Endothelial cell of umbilical vein (primary cell): Measurements from ENCODE around the gene MYOF. TPM values are rescaled to one million over a fixed set of nuclear protein-coding genes. Genes with fewer than 3 reads are reported as not detected.

Experiments
- BruUV-seq: library from RNA; stranded (reverse); fragments of 400-500 nt; replicated peaks from 2 replicates; lab custom pipeline; 2021; lab: Mats Ljungman, UMichigan
- CTCF ChIA-PET: fragments of 300-600, 350-600 bp; sonication (Branson Sonifier 250); formaldehyde crosslinking; loops from one replicate; lab custom pipeline; 2021; ENCODE audit warnings: antibody characterized with exemption, inconsistent platforms; lab: Charles Lee
- POLR2A ChIA-PET: fragments of 300-600, 350-600 bp; sonication (Branson Sonifier 250); formaldehyde crosslinking; loops from one replicate; lab custom pipeline; 2021; ENCODE audit warnings: antibody characterized with exemption, inconsistent platforms; lab: Charles Lee
- DNase-seq: peaks from one replicate; pipeline ENCODE4 v3.0.0-alpha.2; 2011; ENCODE audit warnings: low read depth, low spot score
- FAIRE-seq: peaks from 2 replicates; lab custom pipeline; 2011; peaks lifted over from hg19 to GRCh38; lab: Jason Lieb, UNC
- H2AFZ ChIP-seq: 2 replicates; pipeline ENCODE4 v1.6.0; 2012; ENCODE audit warnings: low read depth, low read length, control low read depth, inconsistent platforms
- H3K27ac ChIP-seq: 2 replicates; pipeline ENCODE4 v1.5.1; 2011; ENCODE audit warnings: low read depth, mild to moderate bottlenecking, control low read depth, low read length, moderate library complexity; ENCODE audit not compliant: insufficient read depth
- H3K27me3 ChIP-seq, 2 experiments: 2 replicates each; pipeline versions ENCODE4 v1.6.0 to v1.6.1; 2011; ENCODE audit warnings: low read length in 2 of 2, mixed read lengths in 1 of 2; ENCODE audit not compliant: control insufficient read depth in 2 of 2, insufficient read depth in 2 of 2
- H3K36me3 ChIP-seq, 2 experiments: 2 replicates in 1 of 2; 3 replicates in 1 of 2; pipeline ENCODE4 v1.5.1; 2011; ENCODE audit warnings: low read length in 2 of 2, mild to moderate bottlenecking in 1 of 2, moderate library complexity in 1 of 2; ENCODE audit not compliant: control insufficient read depth in 2 of 2, insufficient read depth in 2 of 2; ENCODE audit errors: extremely low read depth in 1 of 2
- H3K4me1 ChIP-seq: 3 replicates; pipeline ENCODE4 v1.5.1; 2011; ENCODE audit warnings: mild to moderate bottlenecking, low read length; ENCODE audit not compliant: control insufficient read depth, insufficient read depth; ENCODE audit errors: extremely low read depth
- H3K4me2 ChIP-seq: 2 replicates; pipeline ENCODE4 v1.6.1; 2011; ENCODE audit warnings: low read length, control low read depth, mixed read lengths; ENCODE audit not compliant: insufficient read depth
- H3K4me3 ChIP-seq, 3 experiments: fragments of 200-600 bp in 1 of 3; sonication (generic), shearing (Covaris generic) in 1 of 3; replicated peaks in 1 of 3; 2 replicates each; pipeline ENCODE4 v1.5.1; 2011 to 2016; ENCODE audit warnings: control low read depth in 3 of 3, low read length in 3 of 3, mild to moderate bottlenecking in 2 of 3, inconsistent platforms in 1 of 3, low read depth in 1 of 3, moderate library complexity in 1 of 3; ENCODE audit not compliant: insufficient read depth in 1 of 3
- H3K79me2 ChIP-seq: 2 replicates; pipeline ENCODE4 v1.6.0; 2012; ENCODE audit warnings: low read length, inconsistent platforms; ENCODE audit not compliant: control insufficient read depth, insufficient read depth
- H3K9ac ChIP-seq: replicated peaks from 2 replicates; pipeline ENCODE3; 2011; ENCODE audit warnings: low read length, control low read depth; ENCODE audit not compliant: insufficient read depth; ENCODE audit errors: extremely low read depth
- H3K9me1 ChIP-seq: replicated peaks from 3 replicates; pipeline ENCODE4 v1.6.0; 2011; ENCODE audit warnings: mild to moderate bottlenecking, low read length; ENCODE audit not compliant: control insufficient read depth, insufficient read depth; ENCODE audit errors: extremely low read depth
- H3K9me3 ChIP-seq: replicated peaks from 2 replicates; pipeline ENCODE4 v1.5.1; 2012; ENCODE audit warnings: low read length, inconsistent platforms; ENCODE audit not compliant: control insufficient read depth, insufficient read depth
- H4K20me1 ChIP-seq: replicated peaks from 2 replicates; pipeline ENCODE3; 2011; ENCODE audit warnings: mild to moderate bottlenecking, low read length; ENCODE audit not compliant: control insufficient read depth, insufficient read depth; ENCODE audit errors: extremely low read depth
- CTCF ChIP-seq, 2 donors: IDR thresholded peaks; 1 replicate in 1 of 2; 2 replicates in 1 of 2; pipeline ENCODE4 v1.5.1; 2011; ENCODE audit warnings: low read length in 2 of 2, mild to moderate bottlenecking in 2 of 2, moderate library complexity in 2 of 2, control low read depth in 1 of 2, inconsistent platforms in 1 of 2, low read depth in 1 of 2; ENCODE audit not compliant: insufficient read depth in 1 of 2; ENCODE audit errors: extremely low read depth in 1 of 2
- EZH2 ChIP-seq: IDR thresholded peaks from 2 replicates; pipeline ENCODE4 v1.6.1; 2012; ENCODE audit warnings: borderline replicate concordance, low read depth, mild to moderate bottlenecking, moderate library complexity, low read length, inconsistent platforms; ENCODE audit not compliant: severe bottlenecking
- FOS ChIP-seq: IDR thresholded peaks from 2 replicates; pipeline ENCODE4 v1.6.1; 2011; ENCODE audit warnings: mild to moderate bottlenecking, low read length, moderate library complexity, borderline replicate concordance; ENCODE audit not compliant: insufficient read depth
- GATA2 ChIP-seq: IDR thresholded peaks from 2 replicates; pipeline ENCODE4 v1.7.0; 2011; ENCODE audit warnings: low read depth, mild to moderate bottlenecking, moderate library complexity, mixed read lengths, low read length; ENCODE audit not compliant: insufficient read length, insufficient read depth
- JUN ChIP-seq: IDR thresholded peaks from 2 replicates; pipeline ENCODE4 v1.6.1; 2011; ENCODE audit warnings: borderline replicate concordance, low read depth; ENCODE audit not compliant: insufficient read length, insufficient read depth
- MAX ChIP-seq: IDR thresholded peaks from 2 replicates; pipeline ENCODE4 v1.6.1; 2011; ENCODE audit not compliant: insufficient read depth, insufficient read length
- MYC ChIP-seq: IDR thresholded peaks from one replicate; pipeline ENCODE4 v1.6.1; 2011; ENCODE audit warnings: mild to moderate bottlenecking, low read depth, low read length
- POLR2A ChIP-seq: IDR thresholded peaks from 2 replicates; pipeline ENCODE4 v1.6.1; 2012; ENCODE audit warnings: low read depth, mild to moderate bottlenecking, control low read depth, low read length
- POLR2AphosphoS5 ChIP-seq: IDR thresholded peaks from 2 replicates; pipeline ENCODE4 v1.6.1; 2012; ENCODE audit warnings: low read depth, mild to moderate bottlenecking, control low read depth, low read length, moderate library complexity; ENCODE audit not compliant: insufficient read depth
- dilution Hi-C: fragments of 300-500 bp; cut with MboI; formaldehyde crosslinking; loops from one replicate; pipeline ENCODE4 v1.15.0; 2019; ENCODE audit warnings: low sequenced_read_pairs; ENCODE audit not compliant: extremely low pct_ligation_motif_present
- intact Hi-C: fragments of 100-400 bp; cut with micrococcal nuclease; formaldehyde crosslinking; loops from one replicate; pipeline ENCODE4 v1.10.0; 2022
- polyA plus RNA-seq, 4 experiments: library from polyadenylated mRNA; depleted of rRNA in 3 of 4; stranded (reverse) in 3 of 4; unstranded in 1 of 4; fragments of >200 nt; gene quantifications; 2 replicates each; pipeline versions ENCODE4 v1.2.1 to v1.2.3, GENCODE V29; 2011 to 2012; ENCODE audit warnings: missing spikeins in 1 of 4
- total RNA-seq: library from RNA; stranded (reverse); gene quantifications from 2 replicates; pipeline ENCODE4 v1.2.3, GENCODE V29; 2021

The MYOF gene
- total and polyA plus RNA-seq, 2 donors (not counting 3 experiments of a cell fraction or from before 2014, with no cell fraction given) = 98.4 to 379 TPM

GRCh38 chr10:93515071-93516005 lies 33.2 kb upstream of the MYOF start:
- no TSS peak for BruUV-seq
- ChIA-PET POLR2A (no interaction called here), CTCF (interaction anchor here (1.3 to 7.2 kb wide), 2 partner anchors 11 to 436 kb away, joined by 3 to 67 read pairs; no protein-coding TSS in a partner anchor)
- dilution Hi-C loops = no loop called here
- intact Hi-C loops = no loop called here
- peaks cover 0 to 27% of the 10 kb centered on the region in 2 experiments for H3K36me3 ChIP-seq
- no peak overlapping the region for H3K9ac ChIP-seq
- H4K20me1 ChIP-seq = no peaks in the 10 kb centered on the region
- no peak overlapping the region for H2AFZ ChIP-seq
- no peaks in the 10 kb centered on the region for H3K9me1 ChIP-seq
- H3K27ac ChIP-seq = no peak overlapping the region
- peaks cover 4% of the 10 kb centered on the region for H3K4me1 ChIP-seq
- no peaks in the 10 kb centered on the region for H3K9me3 ChIP-seq
- no peak for TF ChIP-seq POLR2A
- TF ChIP-seq POLR2AphosphoS5 = no peak
- no peak for TF ChIP-seq MYC
- TF ChIP-seq EZH2 = no peak
- no peak for TF ChIP-seq JUN
- no peak for TF ChIP-seq GATA2
- no peak for TF ChIP-seq CTCF (IDR thresholded peaks at IDR 0.05; ENCODE audit: extremely low read depth in 1 of 2, insufficient read depth in 1 of 2, low read depth in 1 of 2, low read length in 2 of 2)
- no peak for TF ChIP-seq MAX
- no peak for TF ChIP-seq FOS
- H3K4me2 ChIP-seq = peak overlapping the region; percentile 9
- FAIRE-seq (peak; percentile 55), DNase-seq (peak; percentile 66)
- H3K79me2 ChIP-seq = no peaks in the 10 kb centered on the region
- H3K4me3 ChIP-seq = no peak overlapping the region
- no peaks in the 10 kb centered on the region for H3K27me3 ChIP-seq
